ENCODE measurements around the gene KIAA2012.

KIAA2012 gene

GRCh38 chr2:202120828-202121227 lies 47.8 kb downstream of the KIAA2012 start:
- in situ Hi-C loops (cut with HindIII; ENCODE audit: low sequenced_read_pairs) = no loop called here
- no peak overlapping the region for H3K4me3 ChIP-seq (ENCODE audit: low read depth, low read length)
- no peak for DNase-seq (ENCODE audit: low read depth)

GRCh38 chr2:202121532-202122162 lies 48.6 kb downstream of the KIAA2012 start:
- DNase-seq (ENCODE audit: low read depth) = no peak
- in situ Hi-C loops (cut with HindIII; ENCODE audit: low sequenced_read_pairs) = no loop called here
- TF ChIP-seq CTCF (IDR thresholded peaks at IDR 0.05; ENCODE audit: low read depth, low read length, missing control alignments) = no peak
- no peak overlapping the region for H3K4me3 ChIP-seq (ENCODE audit: low read depth, low read length)

More at GRCh38 chr2:202120828-202121227, 47.8 kb downstream of the KIAA2012 start:
- TF ChIP-seq CTCF (IDR thresholded peaks at IDR 0.05; ENCODE audit: low read depth, low read length, missing control alignments) = no peak

GRCh38 chr2:202122163-202122540 lies 49.1 kb downstream of the KIAA2012 start:
- no peak for TF ChIP-seq CTCF (IDR thresholded peaks at IDR 0.05; ENCODE audit: low read depth, low read length, missing control alignments)
- no peak overlapping the region for H3K4me3 ChIP-seq (ENCODE audit: low read depth, low read length)
- DNase-seq (ENCODE audit: low read depth) = no peak
- in situ Hi-C loops (cut with HindIII; ENCODE audit: low sequenced_read_pairs) = no loop called here

- no peak overlapping the region for H3K4me3 ChIP-seq (ENCODE audit: low read depth, low read length)
- DNase-seq (ENCODE audit: low read depth) = no peak
- TF ChIP-seq CTCF (IDR thresholded peaks at IDR 0.05; ENCODE audit: low read depth, low read length, missing control alignments) = no peak
- in situ Hi-C loops (cut with HindIII; ENCODE audit: low sequenced_read_pairs) = no loop called here
Measured at GRCh38 chr2:202122980-202123720, 50.1 kb downstream of the KIAA2012 start.

GRCh38 chr2:202124286-202124685 lies 51.2 kb downstream of the KIAA2012 start:
- in situ Hi-C loops (cut with HindIII; ENCODE audit: low sequenced_read_pairs) = no loop called here
- H3K4me3 ChIP-seq (ENCODE audit: low read depth, low read length) = no peak overlapping the region
- no peak for TF ChIP-seq CTCF (IDR thresholded peaks at IDR 0.05; ENCODE audit: low read depth, low read length, missing control alignments)
- no peak for DNase-seq (ENCODE audit: low read depth)

GRCh38 chr2:202127687-202128331 lies 54.8 kb downstream of the KIAA2012 start:
- TF ChIP-seq CTCF (IDR thresholded peaks at IDR 0.05; ENCODE audit: low read depth, low read length, missing control alignments) = no peak
- H3K4me3 ChIP-seq (ENCODE audit: low read depth, low read length) = no peak overlapping the region
- DNase-seq (ENCODE audit: low read depth) = no peak
- in situ Hi-C loops (cut with HindIII; ENCODE audit: low sequenced_read_pairs) = no loop called here
